Thoracic aorta (tissue), 2 donors: ENCODE data around the gene PIGR. TPM values are rescaled to one million over a fixed set of nuclear protein-coding genes. Genes with fewer than 3 reads are reported as not detected.

Source experiments
- ATAC-seq: fragments of 150-250 bp; one replicate; pipeline ENCODE4 v1.8.0; 2017; ENCODE audit warnings: low read depth; ENCODE audit not compliant: insufficient number of reproducible peaks, low FRiP score
- DNase-seq: peaks from one replicate; pipeline ENCODE4 v3.0.0-alpha.2; 2020; ENCODE audit warnings: low spot score
- H3K27ac ChIP-seq, 2 donors: fragments of 200-600 bp; sonication (generic); 1 replicate in 1 of 2; 2 replicates in 1 of 2; pipeline ENCODE4 v1.5.1; 2016; ENCODE audit warnings: mild to moderate bottlenecking in 2 of 2, moderate library complexity in 2 of 2
- H3K27me3 ChIP-seq: fragments of 200-600 bp; sonication (generic); replicated peaks from 2 replicates; pipeline ENCODE4 v1.6.0; 2016; ENCODE audit warnings: mild to moderate bottlenecking; ENCODE audit not compliant: insufficient read depth
- H3K36me3 ChIP-seq: fragments of 200-600 bp; sonication (generic); one replicate; pipeline ENCODE4 v1.5.1; 2016
- H3K4me1 ChIP-seq, 2 donors: fragments of 200-600 bp; sonication (generic); 1 replicate in 1 of 2; 2 replicates in 1 of 2; pipeline versions ENCODE4 v1.5.1 to v1.6.0; 2016; ENCODE audit warnings: low read depth in 2 of 2, mild to moderate bottlenecking in 1 of 2; ENCODE audit not compliant: control insufficient read depth in 1 of 2
- H3K4me3 ChIP-seq: fragments of 200-600 bp; sonication (generic); 2 replicates; pipeline ENCODE4 v1.5.1; 2016; ENCODE audit warnings: mild to moderate bottlenecking
- H3K9me3 ChIP-seq: fragments of 200-600 bp; sonication (generic); 2 replicates; pipeline ENCODE4 v1.5.1; 2016
- total RNA-seq, 2 donors: library from RNA; depleted of rRNA; stranded (reverse); fragments of >200 nt; gene quantifications; one replicate each; pipeline versions ENCODE4 v1.1.0 to v1.2.3, GENCODE V29; 2016
- TF ChIP-seq, protein P1 (sequence below): fragments of 200-600 bp; sonication (generic); IDR thresholded peaks from one replicate; pipeline ENCODE4 v1.5.1; 2019; ENCODE audit warnings: antibody characterized with exemption

The PIGR gene
- total RNA-seq, 2 donors from 2014 or later = 7.7 TPM; not detected in 1

DNA sequence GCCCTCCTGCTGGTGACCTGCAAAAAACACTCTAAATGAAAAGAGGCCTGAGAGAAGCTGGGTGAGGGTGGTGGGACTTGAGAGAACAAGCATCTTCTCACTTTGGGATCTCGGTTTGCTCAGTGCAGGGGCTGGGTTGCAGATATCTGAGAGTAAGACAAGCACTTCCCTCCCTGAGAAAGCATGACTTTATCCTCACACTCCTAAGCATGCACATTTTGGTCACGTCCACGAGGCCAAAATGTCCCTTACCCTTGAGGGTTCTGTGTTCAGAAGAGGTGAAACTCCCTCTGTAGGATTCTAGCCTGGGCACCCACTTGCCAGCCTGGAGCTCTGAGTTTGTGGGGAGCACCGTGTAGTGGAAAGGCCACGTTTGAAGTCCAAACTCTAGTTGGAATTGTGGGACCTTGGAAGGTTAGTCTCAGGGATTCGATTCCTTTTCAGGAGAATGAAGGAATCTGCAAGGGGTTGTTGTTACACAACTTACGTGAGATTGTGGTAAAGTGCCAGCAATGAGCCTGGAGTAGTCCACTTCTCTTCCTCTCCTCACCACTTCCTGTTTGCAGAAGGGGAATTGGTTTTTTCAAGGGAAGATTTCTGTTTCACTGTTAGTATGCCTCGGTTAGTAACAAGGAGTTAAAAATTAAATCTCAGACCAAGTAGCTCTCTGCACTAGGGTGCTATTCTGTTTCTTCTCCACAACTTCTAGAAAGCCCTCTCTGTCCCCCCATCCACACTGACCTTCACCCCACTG, 21.0 kb upstream of the PIGR start:
- TF ChIP-seq, protein P1, sequence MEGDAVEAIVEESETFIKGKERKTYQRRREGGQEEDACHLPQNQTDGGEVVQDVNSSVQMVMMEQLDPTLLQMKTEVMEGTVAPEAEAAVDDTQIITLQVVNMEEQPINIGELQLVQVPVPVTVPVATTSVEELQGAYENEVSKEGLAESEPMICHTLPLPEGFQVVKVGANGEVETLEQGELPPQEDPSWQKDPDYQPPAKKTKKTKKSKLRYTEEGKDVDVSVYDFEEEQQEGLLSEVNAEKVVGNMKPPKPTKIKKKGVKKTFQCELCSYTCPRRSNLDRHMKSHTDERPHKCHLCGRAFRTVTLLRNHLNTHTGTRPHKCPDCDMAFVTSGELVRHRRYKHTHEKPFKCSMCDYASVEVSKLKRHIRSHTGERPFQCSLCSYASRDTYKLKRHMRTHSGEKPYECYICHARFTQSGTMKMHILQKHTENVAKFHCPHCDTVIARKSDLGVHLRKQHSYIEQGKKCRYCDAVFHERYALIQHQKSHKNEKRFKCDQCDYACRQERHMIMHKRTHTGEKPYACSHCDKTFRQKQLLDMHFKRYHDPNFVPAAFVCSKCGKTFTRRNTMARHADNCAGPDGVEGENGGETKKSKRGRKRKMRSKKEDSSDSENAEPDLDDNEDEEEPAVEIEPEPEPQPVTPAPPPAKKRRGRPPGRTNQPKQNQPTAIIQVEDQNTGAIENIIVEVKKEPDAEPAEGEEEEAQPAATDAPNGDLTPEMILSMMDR = no peak
- DNase-seq (no peak), ATAC-seq (no peak)

DNA sequence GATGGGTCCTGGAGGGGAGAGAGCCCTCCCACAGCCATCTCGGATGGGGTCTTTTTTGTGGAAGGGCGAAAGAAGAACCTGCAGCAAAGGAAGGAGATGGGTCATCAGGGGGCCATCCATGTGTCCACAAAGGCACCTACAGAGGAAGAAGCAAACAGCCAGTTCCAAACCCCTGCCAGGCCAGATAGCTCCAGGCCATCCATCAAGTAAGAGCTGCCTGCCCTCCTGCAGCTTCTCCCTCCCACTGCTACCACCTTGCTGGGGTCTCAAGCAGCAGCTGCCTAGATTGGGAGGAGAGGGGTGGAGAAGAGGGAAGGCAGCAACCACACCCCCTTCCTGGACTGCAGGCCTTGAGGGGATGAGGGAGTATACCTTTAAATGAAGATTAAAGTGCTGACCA, 19.5 kb upstream of the PIGR start:
- no peaks in the 10 kb centered on the region for H3K36me3 ChIP-seq
- TF ChIP-seq, protein P1 = no peak
- H3K27me3 ChIP-seq = no peaks in the 10 kb centered on the region
- no peaks in the 10 kb centered on the region for H3K9me3 ChIP-seq
- no peak overlapping the region for H3K4me3 ChIP-seq
- ATAC-seq (no peak), DNase-seq (no peak)
- no peak overlapping the region for H3K27ac ChIP-seq
- H3K4me1 ChIP-seq = no peaks in the 10 kb centered on the region

More for the DNA sequence above, 21.0 kb upstream of the PIGR start:
- no peaks in the 10 kb centered on the region for H3K4me1 ChIP-seq
- H3K4me3 ChIP-seq = no peak overlapping the region
- no peak overlapping the region for H3K27ac ChIP-seq
- no peaks in the 10 kb centered on the region for H3K36me3 ChIP-seq
- H3K27me3 ChIP-seq = no peaks in the 10 kb centered on the region
- H3K9me3 ChIP-seq = no peaks in the 10 kb centered on the region

DNA sequence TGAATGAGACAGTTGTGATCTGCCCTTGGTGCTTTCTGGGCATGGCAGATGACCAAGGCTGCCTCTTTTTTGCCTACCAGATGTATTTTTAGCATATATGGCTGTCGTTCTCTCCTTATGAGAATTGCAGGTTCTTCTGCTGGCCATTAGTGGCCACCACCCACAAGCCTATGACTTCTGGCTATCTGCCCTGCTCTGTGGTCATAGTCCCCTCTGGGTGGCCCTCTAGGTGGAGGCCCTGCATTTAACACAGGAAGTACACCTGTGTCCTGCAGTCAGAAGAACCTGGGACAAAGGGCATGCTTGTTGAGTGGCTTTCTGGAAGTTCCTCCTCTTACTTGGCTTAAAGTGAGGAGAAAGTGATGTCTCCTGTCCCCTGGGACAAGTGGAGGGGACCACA, 17.5 kb upstream of the PIGR start:
- Histone ChIP-seq H3K27me3 (no peaks in the 10 kb centered on the region), H3K4me1 (no peaks in the 10 kb centered on the region), H3K36me3 (no peaks in the 10 kb centered on the region), H3K27ac (no peak overlapping the region), H3K4me3 (no peak overlapping the region), H3K9me3 (no peaks in the 10 kb centered on the region)
- TF ChIP-seq, protein P1 = no peak
- ATAC-seq (no peak), DNase-seq (no peak)

DNA sequence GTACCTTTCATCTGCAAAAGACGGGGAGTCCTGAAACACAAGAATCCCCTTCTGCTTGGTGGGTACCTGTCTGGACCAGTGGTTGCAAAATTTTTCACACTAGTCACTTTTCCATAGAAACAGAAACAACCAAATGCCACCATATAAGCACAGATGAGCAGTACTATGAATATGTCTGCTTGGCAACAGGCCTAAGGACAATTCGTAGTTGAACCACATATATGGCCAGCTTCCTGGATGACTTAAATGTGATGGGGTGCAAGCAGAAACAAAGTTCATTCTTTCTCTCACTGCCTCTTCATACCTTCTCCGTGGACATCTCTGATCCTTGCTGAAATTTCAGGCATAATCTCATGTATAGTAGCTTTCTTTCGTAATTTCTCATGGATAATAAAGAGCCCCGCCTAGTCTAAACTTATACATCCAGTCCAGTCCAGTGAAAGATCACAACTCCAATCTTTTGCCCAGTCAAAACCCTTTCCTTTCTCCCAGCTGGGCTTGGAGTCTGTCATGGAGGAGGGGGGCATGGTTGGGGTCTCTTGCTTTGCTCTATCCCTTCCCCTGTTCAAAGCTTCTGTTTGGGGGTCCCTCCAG, 16.9 kb upstream of the PIGR start:
- no peak for ATAC-seq
- no peaks in the 10 kb centered on the region for H3K36me3 ChIP-seq
- no peaks in the 10 kb centered on the region for H3K9me3 ChIP-seq
- H3K4me1 ChIP-seq = no peaks in the 10 kb centered on the region
- no peak overlapping the region for H3K27ac ChIP-seq
- no peak for DNase-seq
- TF ChIP-seq, protein P1 = no peak
- H3K4me3 ChIP-seq = no peak overlapping the region
- no peaks in the 10 kb centered on the region for H3K27me3 ChIP-seq

DNA sequence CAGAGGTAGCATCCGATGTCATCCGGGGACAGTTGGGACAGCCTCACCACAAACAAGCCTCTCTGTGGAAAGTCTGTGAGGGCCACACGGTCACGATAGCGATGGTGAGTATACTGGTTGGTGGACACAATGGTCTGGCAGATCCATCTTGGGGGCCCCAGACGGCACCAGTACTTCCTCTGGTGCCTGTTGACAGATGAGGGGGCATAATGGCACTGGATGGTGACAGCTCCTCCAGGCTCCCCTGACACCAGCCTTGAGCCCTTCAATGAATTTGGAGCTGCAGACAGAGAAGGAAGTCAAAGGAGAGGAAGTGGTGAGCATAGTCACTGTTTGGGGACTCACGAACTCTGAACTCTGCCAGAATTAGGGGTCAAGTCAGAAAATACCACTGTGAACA, 16.0 kb upstream of the PIGR start:
- no peak overlapping the region for H3K27ac ChIP-seq
- H3K27me3 ChIP-seq = no peaks in the 10 kb centered on the region
- DNase-seq = no peak
- TF ChIP-seq, protein P1 = no peak
- no peak for ATAC-seq
- H3K36me3 ChIP-seq = no peaks in the 10 kb centered on the region
- no peaks in the 10 kb centered on the region for H3K9me3 ChIP-seq
- H3K4me3 ChIP-seq = no peak overlapping the region
- H3K4me1 ChIP-seq = no peaks in the 10 kb centered on the region
